Measurements from ENCODE around the gene AAGAB. TPM values are rescaled to one million over a fixed set of nuclear protein-coding genes. Genes with fewer than 3 reads are reported as not detected.

AAGAB gene
- total RNA-seq, 1 experiment from 2014 or later = 40.1 TPM

DNA sequence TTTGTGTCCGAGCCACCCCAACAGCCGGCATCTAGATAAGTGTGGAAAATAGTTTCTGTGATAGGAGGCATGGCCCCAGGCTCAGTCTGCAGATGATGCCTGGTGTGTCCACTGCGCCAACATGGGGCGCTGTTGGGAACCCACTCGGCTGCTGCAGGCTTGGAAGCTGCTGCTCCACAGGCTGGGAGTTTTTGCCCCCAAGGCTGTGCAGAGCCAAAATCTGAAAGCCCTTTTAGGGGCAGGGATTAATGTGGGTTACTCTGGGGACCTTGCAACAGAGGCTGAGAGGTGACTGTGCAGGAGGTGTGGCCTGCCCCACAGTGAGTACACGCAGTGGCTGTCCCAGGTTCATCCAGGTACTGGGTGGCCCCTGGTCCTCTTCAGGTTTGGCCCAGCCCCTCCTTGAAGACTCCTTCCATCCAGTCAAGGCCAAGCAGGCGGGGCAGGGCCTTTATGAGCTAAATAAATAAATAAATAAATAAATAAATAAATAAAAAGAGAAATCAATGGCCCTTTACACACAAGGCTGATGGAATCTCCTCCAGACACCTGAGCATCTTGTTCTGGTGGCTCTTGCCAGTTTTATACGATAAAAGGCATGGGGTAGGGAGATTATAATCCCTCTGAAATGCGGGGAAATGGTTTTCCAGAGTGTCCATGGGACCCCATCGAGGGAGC lies 73.8 kb downstream of the AAGAB start:
- H3K36me3 Mint-ChIP-seq (ENCODE audit: insufficient read depth in 1 of 3, low read depth in 3 of 3) = peaks cover 0 to 46% (median 2%) of the 10 kb centered on the region in 3 experiments; a peak in 4 of 7 replicates
- H3T11ph ChIP-seq (ENCODE audit: low read length) = no peak overlapping the region
- no peak overlapping the region for H4K91ac ChIP-seq (ENCODE audit: insufficient read length, low read depth, low read length)
- H3K56ac ChIP-seq (ENCODE audit: insufficient read length, low read depth, low read length) = no peak overlapping the region
- WGBS (ENCODE audit: extremely low coverage, insufficient read length, low lambda C conversion rate) = no CpG with 5 or more reads among the region's 10 CpGs
- no peaks in the 10 kb centered on the region for H3K27me3 Mint-ChIP-seq (ENCODE audit: low read depth)
- no peak overlapping the region for H3K14ac ChIP-seq (ENCODE audit: insufficient read depth, low read length)
- H4K20me1 ChIP-seq (ENCODE audit: control insufficient read depth, insufficient read depth, insufficient read length) = no peaks in the 10 kb centered on the region
- H2BK5ac ChIP-seq (ENCODE audit: insufficient read length, low read length) = no peak overlapping the region
- no peak overlapping the region for H2BK20ac ChIP-seq (ENCODE audit: low read depth, low read length, poor library complexity, severe bottlenecking)
- no peaks in the 10 kb centered on the region for H3K79me1 ChIP-seq (ENCODE audit: insufficient read depth, low read depth, low read length, poor library complexity, severe bottlenecking)
- no peak overlapping the region for H4K5ac ChIP-seq (ENCODE audit: insufficient read length, low read depth, low read length)
- no peak overlapping the region for H3K4me2 ChIP-seq (ENCODE audit: insufficient read depth, insufficient read length, low read length)
- no peak overlapping the region for H3K23ac ChIP-seq (ENCODE audit: insufficient read length, low read depth, low read length)
- H2BK12ac ChIP-seq (ENCODE audit: insufficient read length, low read depth, low read length) = no peak overlapping the region
- peaks cover 7% of the 10 kb centered on the region; the same call in 1 of the 2 replicates for H3K4me1 ChIP-seq (ENCODE audit: insufficient read depth, low read length)
- H2AFZ ChIP-seq (ENCODE audit: low read length) = no peak overlapping the region
- H3K27ac ChIP-seq (ENCODE audit: insufficient read length, low read depth, low read length) = no peak overlapping the region
- no peak overlapping the region for H3K18ac ChIP-seq (ENCODE audit: insufficient read length, low read depth, low read length)
- TF ChIP-seq, protein P1, sequence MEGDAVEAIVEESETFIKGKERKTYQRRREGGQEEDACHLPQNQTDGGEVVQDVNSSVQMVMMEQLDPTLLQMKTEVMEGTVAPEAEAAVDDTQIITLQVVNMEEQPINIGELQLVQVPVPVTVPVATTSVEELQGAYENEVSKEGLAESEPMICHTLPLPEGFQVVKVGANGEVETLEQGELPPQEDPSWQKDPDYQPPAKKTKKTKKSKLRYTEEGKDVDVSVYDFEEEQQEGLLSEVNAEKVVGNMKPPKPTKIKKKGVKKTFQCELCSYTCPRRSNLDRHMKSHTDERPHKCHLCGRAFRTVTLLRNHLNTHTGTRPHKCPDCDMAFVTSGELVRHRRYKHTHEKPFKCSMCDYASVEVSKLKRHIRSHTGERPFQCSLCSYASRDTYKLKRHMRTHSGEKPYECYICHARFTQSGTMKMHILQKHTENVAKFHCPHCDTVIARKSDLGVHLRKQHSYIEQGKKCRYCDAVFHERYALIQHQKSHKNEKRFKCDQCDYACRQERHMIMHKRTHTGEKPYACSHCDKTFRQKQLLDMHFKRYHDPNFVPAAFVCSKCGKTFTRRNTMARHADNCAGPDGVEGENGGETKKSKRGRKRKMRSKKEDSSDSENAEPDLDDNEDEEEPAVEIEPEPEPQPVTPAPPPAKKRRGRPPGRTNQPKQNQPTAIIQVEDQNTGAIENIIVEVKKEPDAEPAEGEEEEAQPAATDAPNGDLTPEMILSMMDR (conservative IDR thresholded peaks at IDR 0.05) = peak; percentile 50; the same call in 2 of the 3 replicates
- H3K4me1 Mint-ChIP-seq = peaks cover 21 to 22% of the 10 kb centered on the region in 2 experiments
- H3K9me3 ChIP-seq (ENCODE audit: control insufficient read depth, low read depth, low read length) = no peaks in the 10 kb centered on the region
- H3K9ac ChIP-seq (ENCODE audit: extremely low read depth, insufficient read length, low read length) = no peak overlapping the region
- H4K8ac ChIP-seq (replicated peaks; ENCODE audit: insufficient read length, low read depth, low read length) = no peak overlapping the region
- no peak overlapping the region for H2BK15ac ChIP-seq (ENCODE audit: low read depth, low read length)
- H3K23me2 ChIP-seq (ENCODE audit: insufficient read length, low read depth, low read length, poor library complexity, severe bottlenecking) = no peaks in the 10 kb centered on the region
- peak; percentile 55 for DNase-seq
- H3K79me2 ChIP-seq (ENCODE audit: insufficient read depth, low read length) = no peaks in the 10 kb centered on the region
- no peaks in the 10 kb centered on the region for H3K9me3 Mint-ChIP-seq
- H2BK120ac ChIP-seq (ENCODE audit: low read depth, low read length, poor library complexity, severe bottlenecking) = no peak overlapping the region
- H2AK5ac ChIP-seq (ENCODE audit: insufficient read length, low read length) = no peak overlapping the region
- no peak overlapping the region for H3K27ac Mint-ChIP-seq
- H3K27me3 ChIP-seq (ENCODE audit: insufficient read depth, low read length) = no peaks in the 10 kb centered on the region
- no peak overlapping the region for H3K4ac ChIP-seq (ENCODE audit: low read depth, low read length)
- H3K4me3 Mint-ChIP-seq = no peak overlapping the region
